ENCODE measurements around the gene MAP4K1.

The MAP4K1 gene

GRCh38 chr19:38644719-38645118 lies 27.0 kb upstream of the MAP4K1 start:
- no peak for TF ChIP-seq TAF1 (IDR thresholded peaks at IDR 0.05; ENCODE audit: borderline replicate concordance, insufficient read depth, low read length)
- TF ChIP-seq SIN3A (IDR thresholded peaks at IDR 0.05; ENCODE audit: borderline replicate concordance, insufficient read depth, low read length) = no peak
- no peak for TF ChIP-seq REST (IDR thresholded peaks at IDR 0.05; ENCODE audit: insufficient read depth in 1 of 2, low read depth in 2 of 2, low read length in 2 of 2)
- TF ChIP-seq POLR2AphosphoS5 (IDR thresholded peaks at IDR 0.05; ENCODE audit: low read depth, low read length) = no peak
- TF ChIP-seq FOXP2 (optimal IDR thresholded peaks at IDR 0.05; ENCODE audit: borderline replicate concordance, extremely low read depth, extremely low read length, insufficient read depth) = no peak

GRCh38 chr19:38642176-38642575 lies 24.4 kb upstream of the MAP4K1 start:
- TF ChIP-seq TAF1 (IDR thresholded peaks at IDR 0.05; ENCODE audit: borderline replicate concordance, insufficient read depth, low read length) (no peak), POLR2AphosphoS5 (IDR thresholded peaks at IDR 0.05; ENCODE audit: low read depth, low read length) (no peak), REST (IDR thresholded peaks at IDR 0.05; ENCODE audit: insufficient read depth in 1 of 2, low read depth in 2 of 2, low read length in 2 of 2) (no peak), SIN3A (IDR thresholded peaks at IDR 0.05; ENCODE audit: borderline replicate concordance, insufficient read depth, low read length) (no peak), FOXP2 (optimal IDR thresholded peaks at IDR 0.05; ENCODE audit: borderline replicate concordance, extremely low read depth, extremely low read length, insufficient read depth) (no peak)

- TF ChIP-seq FOXP2 (optimal IDR thresholded peaks at IDR 0.05; ENCODE audit: borderline replicate concordance, extremely low read depth, extremely low read length, insufficient read depth) = no peak
- TF ChIP-seq POLR2AphosphoS5 (IDR thresholded peaks at IDR 0.05; ENCODE audit: low read depth, low read length) = no peak
- no peak for TF ChIP-seq REST (IDR thresholded peaks at IDR 0.05; ENCODE audit: insufficient read depth in 1 of 2, low read depth in 2 of 2, low read length in 2 of 2)
- TF ChIP-seq SIN3A (IDR thresholded peaks at IDR 0.05; ENCODE audit: borderline replicate concordance, insufficient read depth, low read length) = no peak
- TF ChIP-seq TAF1 (IDR thresholded peaks at IDR 0.05; ENCODE audit: borderline replicate concordance, insufficient read depth, low read length) = no peak
Observed at GRCh38 chr19:38640368-38640767, 22.6 kb upstream of the MAP4K1 start.

GRCh38 chr19:38639679-38640078 lies 21.9 kb upstream of the MAP4K1 start:
- no peak for TF ChIP-seq FOXP2 (optimal IDR thresholded peaks at IDR 0.05; ENCODE audit: borderline replicate concordance, extremely low read depth, extremely low read length, insufficient read depth)
- TF ChIP-seq POLR2AphosphoS5 (IDR thresholded peaks at IDR 0.05; ENCODE audit: low read depth, low read length) = peak; percentile 7; the same call in 1 of the 2 replicates

- TF ChIP-seq POLR2AphosphoS5 (IDR thresholded peaks at IDR 0.05; ENCODE audit: low read depth, low read length) (no peak), FOXP2 (optimal IDR thresholded peaks at IDR 0.05; ENCODE audit: borderline replicate concordance, extremely low read depth, extremely low read length, insufficient read depth) (no peak), SIN3A (IDR thresholded peaks at IDR 0.05; ENCODE audit: borderline replicate concordance, insufficient read depth, low read length) (no peak), TAF1 (IDR thresholded peaks at IDR 0.05; ENCODE audit: borderline replicate concordance, insufficient read depth, low read length) (no peak), REST (IDR thresholded peaks at IDR 0.05; ENCODE audit: insufficient read depth in 1 of 2, low read depth in 2 of 2, low read length in 2 of 2) (no peak)
Observed at GRCh38 chr19:38638461-38638860, 20.7 kb upstream of the MAP4K1 start.

Measured in PFSK-1 (cell line).